Subcutaneous adipose tissue (tissue), 4 donors: ENCODE data around the gene TMEM98. TPM values are rescaled to one million over a fixed set of nuclear protein-coding genes. Genes with fewer than 3 reads are reported as not detected.

Experiments used
- CTCF ChIP-seq: fragments of 450-650 bp; IDR thresholded peaks from one replicate; pipeline ENCODE4 v1.5.1; 2016; ENCODE audit warnings: low read depth, mild to moderate bottlenecking, control low read depth, antibody characterized with exemption, moderate library complexity
- total RNA-seq, 4 donors: library from RNA; depleted of rRNA; stranded (reverse); fragments of >200 nt; gene quantifications; one replicate each; pipeline ENCODE4 v1.1.0, GENCODE V29; 2016

Gene TMEM98
- total RNA-seq, 4 donors from 2014 or later = 9.5 to 57.3 (median 32.3) TPM

- TF ChIP-seq CTCF = no peak
Observed at GRCh38 chr17:32958418-32958817, 30.5 kb downstream of the TMEM98 start.

- TF ChIP-seq CTCF = no peak
Observed at GRCh38 chr17:32960815-32961214, 32.9 kb downstream of the TMEM98 start.

GRCh38 chr17:32962320-32962711 is 34.4 kb downstream of the TMEM98 start:
- TF ChIP-seq CTCF = no peak

GRCh38 chr17:32964541-32964940 is 36.6 kb downstream of the TMEM98 start:
- no peak for TF ChIP-seq CTCF

- no peak for TF ChIP-seq CTCF
Observed at GRCh38 chr17:32970281-32970680, 42.3 kb downstream of the TMEM98 start.

- no peak for TF ChIP-seq CTCF
Observed at GRCh38 chr17:32971171-32971570, 43.2 kb downstream of the TMEM98 start.

GRCh38 chr17:32976131-32976530 is 48.2 kb downstream of the TMEM98 start:
- TF ChIP-seq CTCF = no peak
